GM18519 (cell line): ENCODE results near the gene EPHX1.
"Not testable (repeated sequence)": the region's sequence is repeated elsewhere in the genome, so short reads cannot be mapped to it uniquely, and the experiment has no call there.

Experiments
- ATAC-seq: cut with Tn5 transposase; IDR thresholded peaks from one replicate; pipeline ENCODE4 v1.9.1; 2021; ENCODE audit warnings: mild to moderate bottlenecking, moderate library complexity; ENCODE audit not compliant: unreplicated experiment, low FRiP score

Gene EPHX1

GRCh38 chr1:225809842-225810578 lies at the start of gene EPHX1:
TSS of gene EPHX1 (plus strand) at chr1:225810124. CDS start at chr1:225828730, 18,606 bp downstream.
- peak; percentile 92 for ATAC-seq

GRCh38 chr1:225760531-225760930 lies 49.4 kb upstream of the EPHX1 start:
- ATAC-seq, result no peak

GRCh38 chr1:225761395-225761794 lies 48.5 kb upstream of the EPHX1 start:
- ATAC-seq, result not testable (repeated sequence)

- no peak for ATAC-seq
Observed at GRCh38 chr1:225762002-225762441, 47.9 kb upstream of the EPHX1 start.

GRCh38 chr1:225762444-225762843 lies 47.5 kb upstream of the EPHX1 start:
- ATAC-seq, result no peak

GRCh38 chr1:225763716-225764548 lies 46.0 kb upstream of the EPHX1 start:
- ATAC-seq, result no peak

GRCh38 chr1:225765982-225766674 lies 43.8 kb upstream of the EPHX1 start:
- ATAC-seq, result no peak

- no peak for ATAC-seq
Observed at GRCh38 chr1:225766967-225767633, 42.8 kb upstream of the EPHX1 start.

GRCh38 chr1:225767634-225768540 lies 42.0 kb upstream of the EPHX1 start:
- ATAC-seq, result no peak

GRCh38 chr1:225768662-225769426 lies 41.1 kb upstream of the EPHX1 start:
- no peak for ATAC-seq

GRCh38 chr1:225769687-225770086 lies 40.2 kb upstream of the EPHX1 start:
- ATAC-seq, result no peak

- ATAC-seq, result no peak
Observed at GRCh38 chr1:225770561-225771248, 39.2 kb upstream of the EPHX1 start.

- ATAC-seq, result no peak
Observed at GRCh38 chr1:225771661-225772322, 38.1 kb upstream of the EPHX1 start.

- no peak for ATAC-seq
Observed at GRCh38 chr1:225772323-225772768, 37.6 kb upstream of the EPHX1 start.

- ATAC-seq, result no peak
Observed at GRCh38 chr1:225772848-225773247, 37.1 kb upstream of the EPHX1 start.

GRCh38 chr1:225774281-225775147 lies 35.4 kb upstream of the EPHX1 start:
- no peak for ATAC-seq

- ATAC-seq, result no peak
Observed at GRCh38 chr1:225776294-225776693, 33.6 kb upstream of the EPHX1 start.
